ENCODE measurements around the gene NFKBIL1.

- TF ChIP-seq CTCF (IDR thresholded peaks at IDR 0.05), result no peak
- TF ChIP-seq POLR2A (IDR thresholded peaks at IDR 0.05; ENCODE audit: low read length), result no peak
- no peak for TF ChIP-seq MYC (IDR thresholded peaks at IDR 0.05; ENCODE audit: borderline replicate concordance, low read length)
- TF ChIP-seq ZFP36 (IDR thresholded peaks at IDR 0.05; ENCODE audit: borderline replicate concordance, partially characterized antibody), result no peak
- TF ChIP-seq MAFK (IDR thresholded peaks at IDR 0.05; ENCODE audit: partially characterized antibody), result no peak
- TF ChIP-seq RFX5 (IDR thresholded peaks at IDR 0.05), result no peak
- no peak for TF ChIP-seq MAZ (IDR thresholded peaks at IDR 0.05; ENCODE audit: borderline replicate concordance, low read depth, low read length)
- no peak for TF ChIP-seq CEBPB (IDR thresholded peaks at IDR 0.05)
- no peak for TF ChIP-seq KDM5A (IDR thresholded peaks at IDR 0.05)
- TF ChIP-seq REST (IDR thresholded peaks at IDR 0.05), result no peak
- TF ChIP-seq, protein P1, sequence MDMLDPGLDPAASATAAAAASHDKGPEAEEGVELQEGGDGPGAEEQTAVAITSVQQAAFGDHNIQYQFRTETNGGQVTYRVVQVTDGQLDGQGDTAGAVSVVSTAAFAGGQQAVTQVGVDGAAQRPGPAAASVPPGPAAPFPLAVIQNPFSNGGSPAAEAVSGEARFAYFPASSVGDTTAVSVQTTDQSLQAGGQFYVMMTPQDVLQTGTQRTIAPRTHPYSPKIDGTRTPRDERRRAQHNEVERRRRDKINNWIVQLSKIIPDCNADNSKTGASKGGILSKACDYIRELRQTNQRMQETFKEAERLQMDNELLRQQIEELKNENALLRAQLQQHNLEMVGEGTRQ (IDR thresholded peaks at IDR 0.05), result no peak
- no peak for TF ChIP-seq EP300 (IDR thresholded peaks at IDR 0.05)
- TF ChIP-seq SMC3 (IDR thresholded peaks at IDR 0.05), result no peak
- no peak for TF ChIP-seq NR3C1 (IDR thresholded peaks at IDR 0.05)
Measured at GRCh38 chr6:31548544-31548873, 1.1 kb downstream of the NFKBIL1 start.
